Naive thymus-derived CD4-positive, alpha-beta T cell (primary cell): Measurements from ENCODE around the gene GOLGA1. TPM values are rescaled to one million over a fixed set of nuclear protein-coding genes. Genes with fewer than 3 reads are reported as not detected.
"Not testable (repeated sequence)": the region's sequence is repeated elsewhere in the genome, so short reads cannot be mapped to it uniquely, and the experiment has no call there.

Source experiments
- ATAC-seq: fragments of 150-1000 bp; cut with Tn5 transposase; 2 replicates; pipeline ENCODE4 v1.10.0; 2021; ENCODE audit warnings: mild to moderate bottlenecking, moderate library complexity
- CTCF ChIA-PET: fragments of 350-600 bp; sonication (Branson Sonifier 250); formaldehyde crosslinking; loops from one replicate; lab custom pipeline; 2021; ENCODE audit warnings: antibody characterized with exemption; lab: Charles Lee
- POLR2A ChIA-PET: fragments of 350-600 bp; sonication (Branson Sonifier 250); formaldehyde crosslinking; loops from one replicate; lab custom pipeline; 2021; ENCODE audit warnings: antibody characterized with exemption, inconsistent platforms; lab: Charles Lee
- DNase-seq, 9 donors: peaks; one replicate each; pipeline versions ENCODE4 v3.0.0 to v3.0.0-alpha.2; 2020 to 2022; ENCODE audit warnings: mixed read lengths in 1 of 9
- H3K27ac ChIP-seq: one replicate; pipeline ENCODE4 v1.7.0; 2013; ENCODE audit warnings: mild to moderate bottlenecking, low read depth, low read length, moderate library complexity
- H3K27me3 ChIP-seq, 2 donors: one replicate each; pipeline ENCODE4 v1.7.0; 2013; ENCODE audit warnings: low read length in 2 of 2, mild to moderate bottlenecking in 2 of 2, moderate library complexity in 2 of 2; ENCODE audit not compliant: control insufficient read depth in 2 of 2, insufficient read depth in 2 of 2
- H3K36me3 ChIP-seq, 3 experiments: 1 replicate in 2 of 3; 2 replicates in 1 of 3; pipeline ENCODE4 v1.7.0; 2013; ENCODE audit warnings: low read length in 3 of 3, mild to moderate bottlenecking in 3 of 3, moderate library complexity in 1 of 3; ENCODE audit not compliant: insufficient read depth in 3 of 3, control insufficient read depth in 2 of 3
- H3K4me1 ChIP-seq, 2 donors: one replicate each; pipeline ENCODE4 v1.7.0; 2013; ENCODE audit warnings: low read length in 2 of 2, mild to moderate bottlenecking in 2 of 2, moderate library complexity in 1 of 2; ENCODE audit not compliant: control insufficient read depth in 2 of 2, insufficient read depth in 2 of 2
- H3K4me3 ChIP-seq: 2 replicates; pipeline ENCODE4 v1.7.0; 2013; ENCODE audit warnings: mild to moderate bottlenecking, low read length
- H3K9me3 ChIP-seq, 3 experiments: 1 replicate in 2 of 3; 2 replicates in 1 of 3; pipeline ENCODE4 v1.7.0; 2013; ENCODE audit warnings: low read length in 3 of 3; ENCODE audit not compliant: control insufficient read depth in 2 of 3
- H3K27ac Mint-ChIP-seq, 9 donors: one replicate each; pipeline ENCODE4 v1.8.0; 2020 to 2022; ENCODE audit warnings: mixed read lengths in 9 of 9, mild to moderate bottlenecking in 8 of 9, moderate library complexity in 5 of 9, inconsistent platforms in 2 of 9
- H3K27me3 Mint-ChIP-seq, 5 donors: one replicate each; pipeline ENCODE4 v1.8.0; 2021 to 2022; ENCODE audit warnings: mixed read lengths in 5 of 5, mild to moderate bottlenecking in 1 of 5
- H3K36me3 Mint-ChIP-seq, 5 donors: one replicate each; pipeline ENCODE4 v1.8.0; 2020 to 2022; ENCODE audit warnings: mixed read lengths in 5 of 5, mild to moderate bottlenecking in 3 of 5, inconsistent platforms in 1 of 5
- H3K4me1 Mint-ChIP-seq, 7 donors: one replicate each; pipeline ENCODE4 v1.8.0; 2020 to 2022; ENCODE audit warnings: mixed read lengths in 7 of 7, mild to moderate bottlenecking in 3 of 7, inconsistent platforms in 1 of 7
- H3K4me3 Mint-ChIP-seq, 10 donors: one replicate each; pipeline ENCODE4 v1.8.0; 2020 to 2022; ENCODE audit warnings: mild to moderate bottlenecking in 10 of 10, mixed read lengths in 10 of 10, moderate library complexity in 6 of 10, inconsistent platforms in 2 of 10
- H3K9me3 Mint-ChIP-seq, 11 donors: one replicate each; pipeline ENCODE4 v1.8.0; 2020 to 2022; ENCODE audit warnings: mixed read lengths in 11 of 11, mild to moderate bottlenecking in 4 of 11, inconsistent platforms in 1 of 11, moderate library complexity in 1 of 11
- intact Hi-C, 2 donors: fragments of 100-400 bp; cut with micrococcal nuclease; formaldehyde crosslinking; loops; one replicate each; pipeline ENCODE4 v1.15.1; 2023
- polyA plus RNA-seq, 2 donors: library from polyadenylated mRNA; unstranded; fragments of 300-500 nt; fragmentation: Illumina TruSeq; gene quantifications; one replicate each; pipeline ENCODE4 v1.2.3, GENCODE V29; 2021
- total RNA-seq, 6 experiments: library from RNA in 5 of 6; stranded (reverse) in 5 of 6; gene quantifications; 1 replicate in 5 of 6; 2 replicates in 1 of 6; pipeline ENCODE4 v1.2.3 and lab custom pipeline; 2021 to 2026

GOLGA1 gene
- total and polyA plus RNA-seq, 7 experiments from 2014 or later: 4.0 to 37.8 (median 21.2) TPM

GRCh38 chr9:124846467-124846866 lies 94.4 kb downstream of the GOLGA1 start:
- intact Hi-C loops, H3K27ac Mint-ChIP-seq: not testable (repeated sequence)

DNA sequence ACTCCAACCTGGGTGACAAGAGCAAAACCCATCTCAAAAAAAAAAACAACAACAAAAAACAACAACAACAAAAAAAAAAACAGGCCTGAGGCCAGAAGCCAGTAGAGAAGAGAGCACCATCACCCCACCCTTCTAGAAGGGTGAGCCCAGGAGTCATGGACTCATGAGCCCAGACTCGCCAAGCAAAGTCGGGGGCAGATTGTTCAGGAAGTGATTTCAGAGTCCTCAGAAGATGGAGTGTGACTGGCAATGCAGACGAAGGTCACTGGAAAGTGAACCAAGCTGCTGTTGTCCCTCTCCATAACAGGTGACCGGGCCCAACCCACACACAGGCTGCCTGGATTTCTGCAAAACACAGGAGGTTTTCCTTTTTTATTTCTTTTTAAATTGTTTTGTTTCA lies 96.6 kb downstream of the GOLGA1 start:
- H3K4me1 ChIP-seq: no peaks in the 10 kb centered on the region
- no peak overlapping the region for H3K4me3 ChIP-seq
- H3K27ac ChIP-seq: no peak overlapping the region
- Mint-ChIP-seq H3K27ac (no peak overlapping the region), H3K27me3 (peaks cover 9 to 21% (median 10%) of the 10 kb centered on the region in 5 donors), H3K9me3 (peaks cover 0 to 2% (median 0%) of the 10 kb centered on the region in 11 donors), H3K4me1 (peaks cover 0 to 2% (median 0%) of the 10 kb centered on the region in 7 donors), H3K4me3 (no peak overlapping the region), H3K36me3 (no peaks in the 10 kb centered on the region)
- POLR2A ChIA-PET: no interaction called here
- CTCF ChIA-PET: interaction anchor here (0.6 kb wide), 1 partner anchor 55 kb away, joined by 4 read pairs; no protein-coding TSS in a partner anchor
- no peaks in the 10 kb centered on the region for H3K36me3 ChIP-seq
- peaks cover 0 to 2% of the 10 kb centered on the region in 2 donors for H3K27me3 ChIP-seq
- ATAC-seq: no peak
- no peak for DNase-seq
- H3K9me3 ChIP-seq: no peaks in the 10 kb centered on the region
- intact Hi-C loops: no loop called here

More at GRCh38 chr9:124846467-124846866, 94.4 kb downstream of the GOLGA1 start:
- H3K4me1 ChIP-seq, CTCF ChIA-PET, H3K4me1 Mint-ChIP-seq, H3K4me3 ChIP-seq, H3K9me3 ChIP-seq, H3K36me3 ChIP-seq, H3K9me3 Mint-ChIP-seq, H3K36me3 Mint-ChIP-seq, H3K4me3 Mint-ChIP-seq, DNase-seq, H3K27ac ChIP-seq, ATAC-seq, H3K27me3 ChIP-seq: not testable (repeated sequence)
- POLR2A ChIA-PET: interaction anchor here (2.5 kb wide), 1 partner anchor 15 kb away, joined by 6 read pairs; the partner anchor contains the start of gene RPL35
- H3K27me3 Mint-ChIP-seq: peaks cover 13 to 21% (median 15%) of the 10 kb centered on the region in 5 donors

DNA sequence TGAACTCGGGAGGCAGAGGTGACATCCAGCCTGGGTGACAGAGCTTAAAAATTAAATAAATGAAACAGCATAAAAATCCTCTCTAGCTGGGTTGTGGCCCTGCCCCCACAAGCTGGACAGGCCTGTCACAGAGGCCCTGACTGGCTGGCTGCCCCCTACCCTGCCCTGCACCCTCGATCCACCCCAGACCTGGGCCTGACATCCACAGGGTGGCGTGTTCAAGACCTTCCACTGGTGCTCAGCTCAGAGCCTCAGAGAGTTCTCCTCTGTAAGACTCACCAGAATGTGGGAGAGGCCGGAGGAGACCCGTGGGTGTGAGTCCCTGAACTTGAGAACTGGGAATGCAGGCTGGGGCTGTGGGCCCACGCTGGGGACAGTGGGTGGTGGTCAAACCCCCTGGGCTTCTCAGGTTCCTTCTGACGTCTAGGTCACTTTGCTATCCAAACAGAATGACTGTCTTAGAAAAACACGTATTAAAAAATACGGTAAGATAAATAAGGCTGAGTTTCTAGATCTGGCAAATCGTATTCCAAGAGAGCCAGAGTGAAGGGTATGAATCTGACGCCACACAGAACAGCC lies 97.3 kb downstream of the GOLGA1 start:
- ChIA-PET CTCF (no interaction called here), POLR2A (no interaction called here)
- Histone ChIP-seq H3K9me3 (no peaks in the 10 kb centered on the region), H3K27me3 (peaks cover 0 to 3% of the 10 kb centered on the region in 2 donors), H3K4me1 (no peaks in the 10 kb centered on the region), H3K4me3 (no peak overlapping the region), H3K36me3 (no peaks in the 10 kb centered on the region), H3K27ac (no peak overlapping the region)
- Mint-ChIP-seq H3K27ac (no peak overlapping the region), H3K4me1 (peaks cover 0 to 2% (median 0%) of the 10 kb centered on the region in 7 donors), H3K4me3 (no peak overlapping the region), H3K36me3 (no peaks in the 10 kb centered on the region), H3K9me3 (peaks cover 0 to 2% (median 0%) of the 10 kb centered on the region in 11 donors), H3K27me3 (peaks cover 9 to 21% (median 12%) of the 10 kb centered on the region in 5 donors)
- intact Hi-C loops: no loop called here
- DNase-seq: no peak
- no peak for ATAC-seq

DNA sequence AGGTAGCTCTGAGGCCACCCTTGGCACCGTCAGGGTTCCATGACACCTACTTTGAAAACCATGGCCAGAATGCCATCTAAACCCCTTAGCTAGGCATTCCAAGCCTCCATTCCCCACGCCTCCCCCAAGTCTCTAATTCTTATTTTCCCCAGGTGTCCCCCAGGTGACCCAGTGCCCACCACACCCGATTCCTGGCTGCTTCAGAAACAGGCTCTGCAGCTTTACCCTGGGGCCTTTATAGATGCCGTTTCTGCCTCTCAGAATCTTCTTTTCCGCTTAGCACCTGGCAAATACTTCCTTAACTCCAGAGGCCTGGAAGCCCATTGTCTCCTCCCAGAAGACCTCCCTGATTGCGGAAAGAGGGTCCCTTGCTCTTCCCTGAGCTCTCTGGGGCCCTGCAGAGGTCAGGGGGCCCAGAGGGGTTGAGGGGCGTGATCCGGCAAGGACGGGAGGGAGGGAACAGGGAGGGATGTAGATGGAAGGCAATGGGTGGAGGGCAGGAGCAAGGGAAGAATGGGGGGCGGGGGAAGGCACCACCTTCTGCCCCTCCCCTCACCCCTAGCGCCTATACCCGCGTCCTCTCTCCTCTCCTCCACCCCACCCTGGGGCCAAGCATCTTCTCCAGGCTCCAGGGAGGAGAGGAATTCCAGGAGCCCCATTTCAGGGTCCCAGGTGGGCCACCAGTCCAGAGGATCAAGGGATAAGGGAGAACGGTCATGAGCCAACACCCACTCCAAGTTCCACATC lies 99.6 kb downstream of the GOLGA1 start:
- peaks cover 0 to 2% (median 0%) of the 10 kb centered on the region in 7 donors for H3K4me1 Mint-ChIP-seq
- CTCF ChIA-PET: interaction anchor here (0.7 kb wide), 1 partner anchor 47 kb away, joined by 3 read pairs; no protein-coding TSS in a partner anchor
- ATAC-seq: no peak

GRCh38 chr9:124840300-124840833 lies 100.5 kb downstream of the GOLGA1 start:
- no peaks in the 10 kb centered on the region for H3K4me1 ChIP-seq
- ATAC-seq: no peak
- no peaks in the 10 kb centered on the region for H3K9me3 ChIP-seq
- intact Hi-C loops: no loop called here
- CTCF ChIA-PET: interaction anchor here (0.8 kb wide), 1 partner anchor 11 kb away, joined by 3 read pairs; no protein-coding TSS in a partner anchor
- Mint-ChIP-seq H3K27ac (no peak overlapping the region), H3K4me3 (no peak overlapping the region), H3K27me3 (peaks cover 16 to 27% (median 24%) of the 10 kb centered on the region in 5 donors), H3K4me1 (peaks cover 0 to 2% (median 0%) of the 10 kb centered on the region in 7 donors), H3K9me3 (peaks cover 0 to 2% (median 0%) of the 10 kb centered on the region in 11 donors), H3K36me3 (no peaks in the 10 kb centered on the region)
- DNase-seq: no peak
- peaks cover 0 to 3% of the 10 kb centered on the region in 2 donors for H3K27me3 ChIP-seq
- POLR2A ChIA-PET: no interaction called here
- H3K36me3 ChIP-seq: no peaks in the 10 kb centered on the region
- no peak overlapping the region for H3K4me3 ChIP-seq
- no peak overlapping the region for H3K27ac ChIP-seq

More for the DNA sequence above, 99.6 kb downstream of the GOLGA1 start:
- Mint-ChIP-seq H3K4me3 (no peak overlapping the region), H3K27me3 (peaks cover 17 to 24% (median 22%) of the 10 kb centered on the region in 5 donors), H3K9me3 (peaks cover 0 to 2% (median 0%) of the 10 kb centered on the region in 11 donors), H3K36me3 (no peaks in the 10 kb centered on the region), H3K27ac (peak overlapping the region in 1 of 9 donors; percentile 84)
- intact Hi-C loops: no loop called here
- POLR2A ChIA-PET: no interaction called here
- Histone ChIP-seq H3K36me3 (no peaks in the 10 kb centered on the region), H3K4me1 (no peaks in the 10 kb centered on the region), H3K9me3 (no peaks in the 10 kb centered on the region), H3K4me3 (no peak overlapping the region), H3K27ac (no peak overlapping the region), H3K27me3 (peaks cover 0 to 3% of the 10 kb centered on the region in 2 donors)
- no peak for DNase-seq

DNA sequence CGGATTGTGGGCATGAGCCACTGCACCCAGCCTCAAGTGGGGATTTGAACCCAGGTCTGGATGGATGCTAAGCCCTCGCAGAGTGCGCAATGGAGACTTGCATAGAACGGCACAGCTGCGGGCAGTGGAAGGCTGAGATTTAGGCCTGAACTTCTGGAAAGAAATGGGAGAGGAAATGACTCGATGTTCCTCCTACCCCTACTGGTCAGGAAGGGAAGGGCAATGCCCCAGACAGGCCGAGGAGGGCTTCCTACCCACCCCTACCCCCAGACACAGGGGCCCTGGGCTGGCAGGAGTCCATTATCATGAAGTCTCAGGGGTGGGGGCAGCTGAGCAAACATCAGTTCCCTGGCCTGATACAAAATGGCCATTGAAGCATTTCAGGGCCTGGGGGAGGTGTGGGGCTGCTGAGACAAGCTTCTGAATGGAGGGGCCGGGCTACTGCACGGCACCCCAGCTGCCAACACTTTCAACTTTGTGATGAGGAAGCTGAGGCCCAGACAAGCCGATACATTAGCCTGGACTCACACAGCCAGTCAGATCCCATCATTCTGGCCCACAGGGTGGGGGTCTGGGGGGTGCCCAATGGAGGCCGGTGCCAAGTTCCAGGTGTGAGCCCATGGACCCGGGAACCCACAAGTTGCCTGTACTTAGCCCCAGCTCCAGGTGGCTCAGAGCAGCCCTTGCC lies 101.1 kb downstream of the GOLGA1 start:
- DNase-seq (no peak), ATAC-seq (peak; percentile 41)
- no peaks in the 10 kb centered on the region for H3K4me1 ChIP-seq
- H3K9me3 ChIP-seq: no peaks in the 10 kb centered on the region
- CTCF ChIA-PET: interaction anchor here (0.8 kb wide), 1 partner anchor 12 kb away, joined by 3 read pairs; no protein-coding TSS in a partner anchor
- no peaks in the 10 kb centered on the region for H3K36me3 ChIP-seq
- POLR2A ChIA-PET: no interaction called here
- Mint-ChIP-seq H3K4me1 (peaks cover 0 to 2% (median 0%) of the 10 kb centered on the region in 7 donors), H3K27ac (no peak overlapping the region), H3K9me3 (peaks cover 0 to 2% (median 0%) of the 10 kb centered on the region in 11 donors), H3K27me3 (peaks cover 17 to 31% (median 24%) of the 10 kb centered on the region in 5 donors), H3K36me3 (no peaks in the 10 kb centered on the region), H3K4me3 (peak overlapping the region in 1 of 10 donors; percentile 13)
- no peak overlapping the region for H3K4me3 ChIP-seq
- intact Hi-C loops: no loop called here
- no peak overlapping the region for H3K27ac ChIP-seq
- H3K27me3 ChIP-seq: peaks cover 0 to 3% of the 10 kb centered on the region in 2 donors
